A673 (cell line): ENCODE measurements around the gene RNF144B. TPM values are rescaled to one million over a fixed set of nuclear protein-coding genes. Genes with fewer than 3 reads are reported as not detected.

Experiments used
- BruUV-seq: library from RNA; stranded (reverse); fragments of 400-500 nt; replicated peaks from 2 replicates; lab custom pipeline; 2021; lab: Mats Ljungman, UMichigan
- CTCF ChIA-PET: fragments of 300-600 bp; sonication (Branson Sonifier 250); formaldehyde crosslinking; loops from one replicate; lab custom pipeline; 2022; ENCODE audit warnings: antibody characterized with exemption; lab: Charles Lee
- POLR2A ChIA-PET: fragments of 300-600 bp; sonication (Branson Sonifier 250); formaldehyde crosslinking; loops from one replicate; lab custom pipeline; 2022; ENCODE audit warnings: antibody characterized with exemption; ENCODE audit not compliant: low non-redundant PET; lab: Charles Lee
- DNase-seq: peaks from one replicate; pipeline ENCODE4 v3.0.0-alpha.2; 2015; ENCODE audit warnings: low spot score
- H3K27ac ChIP-seq: fragments of 200-600 bp; sonication (generic); 2 replicates; pipeline ENCODE4 v1.5.1; 2016; ENCODE audit warnings: mixed run types, low read depth, mild to moderate bottlenecking, mixed read lengths, antibody characterized with exemption, low read length; ENCODE audit not compliant: poor library complexity, severe bottlenecking
- H3K27me3 ChIP-seq: fragments of 200-600 bp; sonication (generic); replicated peaks from 2 replicates; pipeline ENCODE4 v1.6.1; 2017; ENCODE audit warnings: mixed run types, low read depth, mild to moderate bottlenecking, mixed read lengths, antibody characterized with exemption, low read length; ENCODE audit not compliant: insufficient read depth, poor library complexity
- H3K36me3 ChIP-seq: fragments of 200-600 bp; sonication (generic); 2 replicates; pipeline ENCODE4 v1.6.1; 2016; ENCODE audit warnings: mixed run types, mild to moderate bottlenecking, mixed read lengths, antibody characterized with exemption, low read length; ENCODE audit not compliant: insufficient read depth, poor library complexity, severe bottlenecking
- H3K4me1 ChIP-seq: fragments of 200-600 bp; sonication (generic); 2 replicates; pipeline ENCODE4 v1.6.1; 2017; ENCODE audit warnings: mixed run types, mild to moderate bottlenecking, mixed read lengths, antibody characterized with exemption, low read length; ENCODE audit not compliant: insufficient read depth, poor library complexity, severe bottlenecking
- H3K4me3 ChIP-seq: fragments of 200-600 bp; sonication (generic); 2 replicates; pipeline ENCODE4 v1.5.1; 2016; ENCODE audit warnings: low read depth, mixed run types, mild to moderate bottlenecking, mixed read lengths, low read length; ENCODE audit not compliant: poor library complexity, severe bottlenecking
- H3K9me3 ChIP-seq: fragments of 200-600 bp; sonication (generic); 2 replicates; pipeline ENCODE4 v1.6.1; 2016; ENCODE audit warnings: mixed run types, low read depth, mild to moderate bottlenecking, mixed read lengths, antibody characterized with exemption, low read length; ENCODE audit not compliant: poor library complexity, severe bottlenecking
- CTCF ChIP-seq: fragments of 300-800, 200-600 bp; sonication (generic); conservative IDR thresholded peaks from 2 replicates; pipeline ENCODE4 v1.5.1; 2017; ENCODE audit warnings: low read depth, mild to moderate bottlenecking, antibody characterized with exemption, low read length, moderate library complexity, mixed read lengths
- EZH2 ChIP-seq: fragments of 200-600 bp; sonication (generic); IDR thresholded peaks from 2 replicates; pipeline ENCODE4 v1.6.1; 2017; ENCODE audit warnings: borderline replicate concordance, low read depth, mild to moderate bottlenecking, mixed read lengths, antibody characterized with exemption, low read length; ENCODE audit not compliant: poor library complexity, severe bottlenecking
- intact Hi-C: fragments of 100-400 bp; cut with micrococcal nuclease; formaldehyde crosslinking; loops from one replicate; pipeline ENCODE4 v1.10.0; 2022; ENCODE audit not compliant: unreplicated experiment
- total RNA-seq: library from RNA; stranded (reverse); gene quantifications from 2 replicates; pipeline ENCODE4 v1.2.3, GENCODE V29; 2021

The RNF144B gene
- total RNA-seq, 1 experiment from 2014 or later, result 0.82 TPM

- Histone ChIP-seq H3K4me3 (no peak overlapping the region), H3K4me1 (no peaks in the 10 kb centered on the region), H3K27ac (no peak overlapping the region), H3K36me3 (no peaks in the 10 kb centered on the region), H3K9me3 (no peaks in the 10 kb centered on the region), H3K27me3 (no peaks in the 10 kb centered on the region)
- BruUV-seq, result no TSS peak
- ChIA-PET POLR2A (no interaction called here), CTCF (no interaction called here)
- no peak for DNase-seq
- intact Hi-C loops, result no loop called here
- TF ChIP-seq CTCF (no peak), EZH2 (no peak)
Observed at GRCh38 chr6:18420328-18420727, 33.2 kb downstream of the RNF144B start.

GRCh38 chr6:18422136-18422535, 35.0 kb downstream of the RNF144B start:
- BruUV-seq, result no TSS peak

GRCh38 chr6:18423426-18423825, 36.3 kb downstream of the RNF144B start:
- Histone ChIP-seq H3K9me3 (no peaks in the 10 kb centered on the region), H3K36me3 (no peaks in the 10 kb centered on the region), H3K4me3 (no peak overlapping the region), H3K4me1 (no peaks in the 10 kb centered on the region), H3K27me3 (no peaks in the 10 kb centered on the region), H3K27ac (no peak overlapping the region)
- intact Hi-C loops, result no loop called here
- no TSS peak for BruUV-seq
- no peak for DNase-seq
- ChIA-PET POLR2A (no interaction called here), CTCF (no interaction called here)
- TF ChIP-seq CTCF, result no peak
- no peak for TF ChIP-seq EZH2

More at GRCh38 chr6:18422136-18422535, 35.0 kb downstream of the RNF144B start:
- ChIA-PET CTCF (no interaction called here), POLR2A (no interaction called here)
- no peak for DNase-seq
- Histone ChIP-seq H3K4me1 (no peaks in the 10 kb centered on the region), H3K27ac (no peak overlapping the region), H3K9me3 (no peaks in the 10 kb centered on the region), H3K27me3 (no peaks in the 10 kb centered on the region), H3K4me3 (no peak overlapping the region), H3K36me3 (no peaks in the 10 kb centered on the region)
- TF ChIP-seq CTCF (no peak), EZH2 (no peak)
- intact Hi-C loops, result no loop called here
